MG63 (cell line): ENCODE data around the gene SLC47A2. TPM values are rescaled to one million over a fixed set of nuclear protein-coding genes. Genes with fewer than 3 reads are reported as not detected.

Source experiments
- DNase-seq: peaks from one replicate; pipeline ENCODE4 v3.0.0-alpha.2; 2020
- H3K27me3 ChIP-seq: fragments of 250-450 bp; sonication (Bioruptor Pico); 2 replicates; pipeline ENCODE4 v1.5.1; 2020; ENCODE audit warnings: mild to moderate bottlenecking, moderate library complexity
- H3K36me3 ChIP-seq: fragments of 250-450 bp; sonication (Bioruptor Pico); 2 replicates; pipeline ENCODE4 v1.5.1; 2020; ENCODE audit warnings: mild to moderate bottlenecking, moderate library complexity
- H3K4me3 ChIP-seq: fragments of 250-450 bp; sonication (Bioruptor Pico); 2 replicates; pipeline ENCODE4 v1.5.1; 2020; ENCODE audit warnings: mild to moderate bottlenecking, moderate library complexity
- H3K9me3 ChIP-seq: fragments of 250-450 bp; sonication (Bioruptor Pico); 2 replicates; pipeline ENCODE4 v1.5.1; 2020; ENCODE audit warnings: mild to moderate bottlenecking, moderate library complexity
- total RNA-seq: library from RNA; depleted of rRNA; stranded (reverse); fragments of >200 nt; shearing (Covaris generic); gene quantifications from 2 replicates; pipeline ENCODE4 v1.2.3, GENCODE V29; 2014; ENCODE audit warnings: low replicate concordance

The SLC47A2 gene
- total RNA-seq, 1 experiment from 2014 or later = 24.8 TPM

- H3K27me3 ChIP-seq = no peaks in the 10 kb centered on the region
- H3K9me3 ChIP-seq = no peaks in the 10 kb centered on the region
- DNase-seq = no peak
- H3K4me3 ChIP-seq = no peak overlapping the region
- H3K36me3 ChIP-seq = no peaks in the 10 kb centered on the region
Observed at GRCh38 chr17:19719355-19720209, 3.2 kb upstream of the SLC47A2 start.

GRCh38 chr17:19718613-19719354, 2.4 kb upstream of the SLC47A2 start:
- no peaks in the 10 kb centered on the region for H3K27me3 ChIP-seq
- DNase-seq = no peak

GRCh38 chr17:19718041-19718612, 1.7 kb upstream of the SLC47A2 start:
- no peak for DNase-seq
- no peaks in the 10 kb centered on the region for H3K27me3 ChIP-seq

More at GRCh38 chr17:19718613-19719354, 2.4 kb upstream of the SLC47A2 start:
- no peaks in the 10 kb centered on the region for H3K9me3 ChIP-seq
- H3K36me3 ChIP-seq = no peaks in the 10 kb centered on the region
- no peak overlapping the region for H3K4me3 ChIP-seq

GRCh38 chr17:19717411-19717908, 1.1 kb upstream of the SLC47A2 start:
- H3K9me3 ChIP-seq = no peaks in the 10 kb centered on the region
- DNase-seq = no peak
- H3K36me3 ChIP-seq = no peaks in the 10 kb centered on the region; the same call in 1 of the 2 replicates
- H3K4me3 ChIP-seq = no peak overlapping the region
- no peaks in the 10 kb centered on the region for H3K27me3 ChIP-seq

More at GRCh38 chr17:19718041-19718612, 1.7 kb upstream of the SLC47A2 start:
- no peaks in the 10 kb centered on the region for H3K36me3 ChIP-seq
- no peak overlapping the region for H3K4me3 ChIP-seq
- H3K9me3 ChIP-seq = no peaks in the 10 kb centered on the region

- H3K36me3 ChIP-seq = no peaks in the 10 kb centered on the region; the same call in 1 of the 2 replicates
- no peak overlapping the region for H3K4me3 ChIP-seq
- no peaks in the 10 kb centered on the region for H3K27me3 ChIP-seq
- no peaks in the 10 kb centered on the region for H3K9me3 ChIP-seq
- no peak for DNase-seq
Observed at GRCh38 chr17:19717031-19717360, 612 bp upstream of the SLC47A2 start.

GRCh38 chr17:19714542-19715411, 1.6 kb downstream of the SLC47A2 start:
- DNase-seq = no peak
- no peaks in the 10 kb centered on the region for H3K9me3 ChIP-seq
- H3K36me3 ChIP-seq = no peaks in the 10 kb centered on the region; the same call in 1 of the 2 replicates
- no peak overlapping the region for H3K4me3 ChIP-seq
- H3K27me3 ChIP-seq = no peaks in the 10 kb centered on the region

GRCh38 chr17:19713901-19714361, 2.5 kb downstream of the SLC47A2 start:
- no peak for DNase-seq
- H3K4me3 ChIP-seq = no peak overlapping the region
- no peaks in the 10 kb centered on the region for H3K9me3 ChIP-seq
- H3K27me3 ChIP-seq = no peaks in the 10 kb centered on the region
- no peaks in the 10 kb centered on the region; the same call in 1 of the 2 replicates for H3K36me3 ChIP-seq

GRCh38 chr17:19713462-19713861, 2.9 kb downstream of the SLC47A2 start:
- Histone ChIP-seq H3K36me3 (no peaks in the 10 kb centered on the region; the same call in 1 of the 2 replicates), H3K4me3 (no peak overlapping the region), H3K27me3 (no peaks in the 10 kb centered on the region), H3K9me3 (no peaks in the 10 kb centered on the region)
- no peak for DNase-seq

- no peaks in the 10 kb centered on the region for H3K9me3 ChIP-seq
- no peaks in the 10 kb centered on the region; the same call in 1 of the 2 replicates for H3K36me3 ChIP-seq
- no peak for DNase-seq
- no peak overlapping the region for H3K4me3 ChIP-seq
- no peaks in the 10 kb centered on the region for H3K27me3 ChIP-seq
Observed at GRCh38 chr17:19712436-19713004, 3.9 kb downstream of the SLC47A2 start.

GRCh38 chr17:19709841-19710240, 6.5 kb downstream of the SLC47A2 start:
- Histone ChIP-seq H3K36me3 (no peaks in the 10 kb centered on the region; the same call in 1 of the 2 replicates), H3K4me3 (no peak overlapping the region), H3K9me3 (no peaks in the 10 kb centered on the region), H3K27me3 (no peaks in the 10 kb centered on the region)
- DNase-seq = no peak

- no peak for DNase-seq
- H3K4me3 ChIP-seq = no peak overlapping the region
- H3K27me3 ChIP-seq = no peaks in the 10 kb centered on the region
- no peaks in the 10 kb centered on the region for H3K9me3 ChIP-seq
- no peaks in the 10 kb centered on the region; the same call in 1 of the 2 replicates for H3K36me3 ChIP-seq
Observed at GRCh38 chr17:19708431-19709175, 7.8 kb downstream of the SLC47A2 start.

GRCh38 chr17:19707728-19708221, 8.6 kb downstream of the SLC47A2 start:
- DNase-seq = no peak
- Histone ChIP-seq H3K36me3 (no peaks in the 10 kb centered on the region; the same call in 1 of the 2 replicates), H3K4me3 (no peak overlapping the region), H3K27me3 (no peaks in the 10 kb centered on the region), H3K9me3 (no peaks in the 10 kb centered on the region)

GRCh38 chr17:19706791-19707727, 9.3 kb downstream of the SLC47A2 start:
- Histone ChIP-seq H3K27me3 (no peaks in the 10 kb centered on the region), H3K4me3 (no peak overlapping the region), H3K36me3 (no peaks in the 10 kb centered on the region), H3K9me3 (no peaks in the 10 kb centered on the region)
- no peak for DNase-seq
